Mesendoderm (in vitro differentiated cells): Measurements from ENCODE around the gene ASB2.

Source experiments
- DNase-seq: peaks from one replicate; pipeline ENCODE4 v3.0.0; 2013
- H2AK5ac ChIP-seq: 2 replicates; pipeline ENCODE4 v1.6.1; 2013; ENCODE audit warnings: low read length, inconsistent platforms
- H2BK120ac ChIP-seq: 2 replicates; pipeline ENCODE4 v1.6.1; 2013; ENCODE audit warnings: low read depth, mild to moderate bottlenecking, low read length, moderate library complexity, mixed read lengths
- H2BK15ac ChIP-seq: replicated peaks from 2 replicates; pipeline ENCODE4 v1.6.1; 2013; ENCODE audit warnings: low read depth, mild to moderate bottlenecking, moderate library complexity
- H2BK5ac ChIP-seq: 2 replicates; pipeline ENCODE4 v1.6.1; 2013; ENCODE audit warnings: low read length, inconsistent platforms
- H3K18ac ChIP-seq: 2 replicates; pipeline ENCODE4 v1.6.1; 2013; ENCODE audit warnings: mild to moderate bottlenecking, low read length, mixed read lengths
- H3K23ac ChIP-seq: one replicate; pipeline ENCODE4 v1.6.1; 2013; ENCODE audit warnings: low read length
- H3K27ac ChIP-seq: 2 replicates; pipeline ENCODE4 v1.5.1; 2013; ENCODE audit warnings: low read depth, mild to moderate bottlenecking, inconsistent platforms, low read length, moderate library complexity
- H3K27me3 ChIP-seq: 2 replicates; pipeline ENCODE4 v1.6.1; 2013; ENCODE audit warnings: low read length, control low read depth, mild to moderate bottlenecking, inconsistent platforms; ENCODE audit not compliant: insufficient read depth, poor library complexity
- H3K36me3 ChIP-seq: 2 replicates; pipeline ENCODE4 v1.6.1; 2013; ENCODE audit warnings: low read length, inconsistent platforms; ENCODE audit not compliant: control insufficient read depth, insufficient read depth
- H3K4ac ChIP-seq: one replicate; pipeline ENCODE4 v1.6.1; 2013; ENCODE audit warnings: low read depth, mild to moderate bottlenecking, low read length, moderate library complexity
- H3K4me1 ChIP-seq: 2 replicates; pipeline ENCODE4 v1.6.1; 2013; ENCODE audit warnings: low read depth, low read length, inconsistent platforms; ENCODE audit not compliant: control insufficient read depth
- H3K4me2 ChIP-seq: 2 replicates; pipeline ENCODE4 v1.6.1; 2013; ENCODE audit warnings: low read length
- H3K4me3 ChIP-seq: 2 replicates; pipeline ENCODE4 v1.5.1; 2013; ENCODE audit warnings: mild to moderate bottlenecking, low read length
- H3K56ac ChIP-seq: one replicate; pipeline ENCODE4 v1.6.1; 2013; ENCODE audit warnings: low read length
- H3K79me1 ChIP-seq: 2 replicates; pipeline ENCODE4 v1.6.1; 2013; ENCODE audit warnings: low read length, inconsistent platforms
- H3K79me2 ChIP-seq: 2 replicates; pipeline ENCODE4 v1.6.1; 2013; ENCODE audit warnings: mild to moderate bottlenecking, low read length; ENCODE audit not compliant: control insufficient read depth, insufficient read depth
- H3K9ac ChIP-seq: 2 replicates; pipeline ENCODE4 v1.6.1; 2013; ENCODE audit warnings: low read length, inconsistent platforms
- H4K5ac ChIP-seq: one replicate; pipeline ENCODE4 v1.6.1; 2013; ENCODE audit warnings: low read length
- H4K8ac ChIP-seq: one replicate; pipeline ENCODE4 v1.6.1; 2013; ENCODE audit warnings: low read depth, mild to moderate bottlenecking, control low read depth, low read length, moderate library complexity
- WGBS: extraction: QIAGEN DNeasy Blood & Tissue Kit; methylation state at CpG from one replicate; pipeline ENCODE4 v1.1.7; 2013; ENCODE audit warnings: low lambda C conversion rate, missing lambda C conversion rate; ENCODE audit not compliant: insufficient coverage; ENCODE audit errors: extremely low coverage; 5-methylcytosine and 5-hydroxymethylcytosine counted together

The ASB2 gene

GRCh38 chr14:93909429-93910128 is 66.8 kb downstream of the ASB2 start:
- no peak overlapping the region for H4K5ac ChIP-seq
- H3K4ac ChIP-seq, result no peak overlapping the region
- H3K27me3 ChIP-seq, result no peaks in the 10 kb centered on the region
- H3K27ac ChIP-seq, result no peak overlapping the region
- H3K79me1 ChIP-seq, result no peaks in the 10 kb centered on the region
- H3K23ac ChIP-seq, result no peak overlapping the region
- no peak overlapping the region for H2BK120ac ChIP-seq
- H3K4me2 ChIP-seq, result no peak overlapping the region
- no peak overlapping the region for H3K9ac ChIP-seq
- H4K8ac ChIP-seq, result no peak overlapping the region
- no peaks in the 10 kb centered on the region for H3K79me2 ChIP-seq
- H3K36me3 ChIP-seq, result no peaks in the 10 kb centered on the region
- H3K4me1 ChIP-seq, result no peaks in the 10 kb centered on the region
- WGBS, result no CpG with 5 or more reads among the region's 5 CpGs
- no peak overlapping the region for H2BK5ac ChIP-seq
- H3K18ac ChIP-seq, result no peak overlapping the region
- H2AK5ac ChIP-seq, result no peak overlapping the region
- no peak overlapping the region for H3K56ac ChIP-seq
- no peak overlapping the region for H2BK15ac ChIP-seq
- no peak overlapping the region for H3K4me3 ChIP-seq
- DNase-seq, result no peak

- Histone ChIP-seq H4K8ac (no peak overlapping the region), H3K4me3 (no peak overlapping the region), H2BK15ac (no peak overlapping the region), H3K18ac (no peak overlapping the region), H2BK5ac (no peak overlapping the region), H3K79me2 (no peaks in the 10 kb centered on the region), H3K4ac (no peak overlapping the region), H2BK120ac (no peak overlapping the region), H4K5ac (no peak overlapping the region), H3K56ac (peak overlapping the region; percentile 83), H3K9ac (peak overlapping the region; percentile 1), H3K27ac (no peak overlapping the region), H3K36me3 (no peaks in the 10 kb centered on the region), H3K79me1 (no peaks in the 10 kb centered on the region), H3K4me2 (no peak overlapping the region), H3K4me1 (no peaks in the 10 kb centered on the region), H2AK5ac (no peak overlapping the region), H3K23ac (no peak overlapping the region), H3K27me3 (no peaks in the 10 kb centered on the region)
- DNase-seq, result peak; percentile 88
- no CpG with 5 or more reads among the region's 15 CpGs for WGBS
These were observed 69.7 kb downstream of the ASB2 start for GRCh38 chr14:93906341-93907329.

- no peaks in the 10 kb centered on the region for H3K36me3 ChIP-seq
- H3K56ac ChIP-seq, result no peak overlapping the region
- H3K27me3 ChIP-seq, result no peaks in the 10 kb centered on the region
- H4K8ac ChIP-seq, result no peak overlapping the region
- H3K27ac ChIP-seq, result no peak overlapping the region
- no peaks in the 10 kb centered on the region for H3K79me1 ChIP-seq
- no peak overlapping the region for H2BK5ac ChIP-seq
- no peak overlapping the region for H3K4me3 ChIP-seq
- no peak overlapping the region for H2BK15ac ChIP-seq
- no peak overlapping the region for H3K23ac ChIP-seq
- no peak overlapping the region for H2AK5ac ChIP-seq
- H3K79me2 ChIP-seq, result no peaks in the 10 kb centered on the region
- H4K5ac ChIP-seq, result no peak overlapping the region
- H2BK120ac ChIP-seq, result no peak overlapping the region
- no peaks in the 10 kb centered on the region for H3K4me1 ChIP-seq
- no peak overlapping the region for H3K4me2 ChIP-seq
- no CpG with 5 or more reads among the region's 4 CpGs for WGBS
- peak; percentile 53 for DNase-seq
- H3K9ac ChIP-seq, result no peak overlapping the region
- H3K4ac ChIP-seq, result no peak overlapping the region
- no peak overlapping the region for H3K18ac ChIP-seq
These were observed 70.7 kb downstream of the ASB2 start for GRCh38 chr14:93905623-93906022.

DNA sequence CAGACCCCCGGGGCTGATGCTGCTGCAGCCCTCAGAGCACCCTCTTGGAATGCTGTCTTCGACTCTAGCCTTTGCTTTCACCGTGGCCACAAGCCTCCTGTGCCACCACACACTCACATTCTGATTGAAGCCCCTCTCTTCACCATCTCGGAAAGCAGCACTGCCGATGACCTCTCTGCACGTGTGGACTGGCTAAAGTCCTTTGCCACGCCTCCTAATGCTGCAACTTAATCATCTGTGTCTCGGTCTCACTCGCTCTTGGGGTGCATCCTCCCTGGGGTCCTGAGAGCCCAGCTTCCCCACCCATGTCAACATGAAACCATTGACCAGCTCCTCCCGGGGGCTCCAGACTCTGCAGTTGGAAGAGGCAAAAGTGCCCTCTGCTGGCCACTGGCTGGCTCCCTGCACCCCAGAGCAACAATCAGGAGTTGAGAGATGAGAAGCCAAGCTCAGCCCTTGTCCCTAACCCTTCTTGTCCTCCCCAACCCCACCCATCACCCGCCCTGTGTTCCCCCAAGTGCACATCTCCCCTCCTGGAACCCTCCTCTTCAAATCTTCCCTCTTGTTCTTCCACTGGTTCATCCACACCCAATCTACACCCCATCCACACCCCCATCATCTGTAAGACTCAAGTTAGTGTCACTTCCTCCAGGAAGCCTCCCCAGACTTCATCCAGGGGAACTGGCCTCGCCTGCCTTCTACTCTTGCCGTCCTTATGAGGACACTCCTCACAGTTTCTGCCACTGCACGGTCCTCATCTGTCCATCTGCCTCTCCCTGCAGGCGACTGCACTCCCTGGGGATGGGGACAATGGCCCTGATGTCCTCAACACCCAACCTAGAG is 72.8 kb downstream of the ASB2 start:
- Histone ChIP-seq H3K18ac (no peak overlapping the region), H4K8ac (no peak overlapping the region), H3K36me3 (no peaks in the 10 kb centered on the region), H2BK120ac (no peak overlapping the region), H3K23ac (no peak overlapping the region), H2BK15ac (no peak overlapping the region), H3K56ac (peak overlapping the region; percentile 60), H2BK5ac (no peak overlapping the region), H3K27ac (no peak overlapping the region), H3K27me3 (no peaks in the 10 kb centered on the region), H3K4me1 (no peaks in the 10 kb centered on the region), H3K4me2 (no peak overlapping the region), H3K4ac (no peak overlapping the region), H3K79me1 (no peaks in the 10 kb centered on the region), H3K9ac (no peak overlapping the region), H4K5ac (no peak overlapping the region), H3K4me3 (no peak overlapping the region), H2AK5ac (no peak overlapping the region), H3K79me2 (no peaks in the 10 kb centered on the region)
- DNase-seq, result peak; percentile 63
- no CpG with 5 or more reads among the region's 15 CpGs for WGBS

- Histone ChIP-seq H3K4ac (no peak overlapping the region), H2BK5ac (no peak overlapping the region), H3K27me3 (no peaks in the 10 kb centered on the region), H3K27ac (no peak overlapping the region), H3K4me3 (no peak overlapping the region), H4K5ac (no peak overlapping the region), H3K23ac (no peak overlapping the region), H3K4me1 (no peaks in the 10 kb centered on the region), H3K4me2 (no peak overlapping the region), H4K8ac (no peak overlapping the region), H3K56ac (peak overlapping the region; percentile 7), H3K18ac (no peak overlapping the region), H2BK120ac (no peak overlapping the region), H3K79me2 (no peaks in the 10 kb centered on the region), H3K79me1 (no peaks in the 10 kb centered on the region), H3K36me3 (no peaks in the 10 kb centered on the region), H2BK15ac (no peak overlapping the region), H2AK5ac (no peak overlapping the region), H3K9ac (no peak overlapping the region)
- no CpG with 5 or more reads among the region's 13 CpGs for WGBS
- DNase-seq, result no peak
These were observed 73.6 kb downstream of the ASB2 start for GRCh38 chr14:93902619-93903307.
